SKM-1 (cell line): Measurements from ENCODE around the gene HAAO.

Experiments
- DNase-seq: peaks from one replicate; lab custom pipeline; 2025; ENCODE audit not compliant: unreplicated experiment; lab: John Stamatoyannopoulos, UW

Gene HAAO

DNA sequence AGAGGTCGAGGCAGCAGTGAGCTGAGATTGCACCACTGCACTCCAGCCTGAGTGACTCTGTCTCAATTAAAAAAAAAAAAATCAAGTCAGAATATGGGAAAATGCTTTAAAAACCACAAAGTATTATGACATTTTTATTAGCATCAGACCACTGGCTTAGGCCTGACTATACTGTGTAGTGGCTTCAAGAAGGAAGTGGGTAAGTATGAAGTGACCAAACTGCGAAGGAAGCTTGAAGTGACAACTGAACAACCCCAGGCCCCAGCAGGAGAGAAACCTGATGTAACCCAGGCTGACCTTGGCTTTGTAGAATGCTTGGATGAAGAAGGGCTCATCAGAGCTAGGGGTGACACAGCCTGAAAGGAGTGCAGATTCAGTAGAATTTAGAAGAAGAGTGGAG, 21.4 kb upstream of the HAAO start:
- DNase-seq = peak; percentile 27

GRCh38 chr2:42812899-42813479, 20.6 kb upstream of the HAAO start:
- no peak for DNase-seq

GRCh38 chr2:42810971-42811811, 18.8 kb upstream of the HAAO start:
- no peak for DNase-seq

- DNase-seq = peak; percentile 92
Measured at GRCh38 chr2:42810121-42810970, 18.0 kb upstream of the HAAO start.

DNA sequence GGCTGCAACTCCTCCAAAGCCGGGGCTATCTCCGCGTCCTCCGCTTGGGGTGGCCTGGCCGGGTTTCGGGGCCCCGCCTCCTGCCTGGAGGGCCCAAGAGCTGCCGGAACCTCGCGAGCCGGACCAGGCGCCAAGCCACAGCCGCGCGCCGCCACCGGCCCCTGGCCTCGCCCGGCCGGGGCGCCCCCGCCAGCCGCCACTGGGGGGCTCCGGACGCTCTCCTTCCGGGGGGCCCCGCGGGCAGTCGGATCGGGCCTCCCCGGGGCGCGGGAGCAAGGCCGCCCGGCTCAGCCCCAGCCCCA, 17.4 kb upstream of the HAAO start:
- peak; percentile 78 for DNase-seq

GRCh38 chr2:42809131-42809818, 16.9 kb upstream of the HAAO start:
- no peak for DNase-seq

GRCh38 chr2:42808301-42808700, 15.9 kb upstream of the HAAO start:
- no peak for DNase-seq

- DNase-seq = no peak
Measured at GRCh38 chr2:42806786-42807185, 14.4 kb upstream of the HAAO start.

- no peak for DNase-seq
Measured at GRCh38 chr2:42804891-42805290, 12.5 kb upstream of the HAAO start.

DNA sequence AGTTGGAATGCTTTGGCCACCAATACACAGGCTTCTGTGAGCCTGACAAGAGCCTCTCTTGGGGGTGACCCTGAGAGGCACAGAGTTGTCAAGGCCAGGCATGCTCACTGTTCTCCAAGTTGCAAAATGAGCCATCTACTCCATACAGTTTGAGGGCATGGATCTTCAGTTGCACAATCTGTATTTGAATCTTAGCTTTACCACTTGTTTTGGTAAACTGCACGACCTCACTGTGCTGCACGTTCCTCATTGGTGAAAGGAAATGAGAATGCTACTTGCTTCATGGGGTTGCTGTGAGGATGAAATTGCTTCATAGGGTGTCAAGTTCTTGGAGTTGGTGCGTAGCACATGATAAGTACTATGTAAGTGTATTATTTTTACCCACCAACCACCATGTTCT, 12.0 kb upstream of the HAAO start:
- peak; percentile 80 for DNase-seq

GRCh38 chr2:42802150-42802549, 9.8 kb upstream of the HAAO start:
- no peak for DNase-seq

DNA sequence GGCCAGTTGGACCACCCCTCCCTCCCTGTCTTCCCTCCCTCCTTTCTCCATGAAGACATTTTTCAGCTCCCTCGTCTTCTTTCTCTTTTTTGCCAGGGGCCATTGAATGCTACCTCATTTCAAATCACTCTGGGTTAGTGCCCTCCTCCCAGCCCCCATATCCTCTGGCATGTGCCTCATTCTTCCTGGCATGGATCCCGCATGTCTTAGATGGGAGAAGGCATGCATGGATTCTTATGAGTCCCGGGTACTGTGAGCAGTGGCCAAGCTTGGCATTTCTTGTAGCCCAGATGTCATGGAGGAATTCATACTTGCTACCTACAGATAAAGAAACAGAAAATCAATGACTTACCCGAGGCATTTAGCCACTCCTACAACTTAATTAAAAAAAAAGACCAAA, 9.0 kb upstream of the HAAO start:
- no peak for DNase-seq

DNA sequence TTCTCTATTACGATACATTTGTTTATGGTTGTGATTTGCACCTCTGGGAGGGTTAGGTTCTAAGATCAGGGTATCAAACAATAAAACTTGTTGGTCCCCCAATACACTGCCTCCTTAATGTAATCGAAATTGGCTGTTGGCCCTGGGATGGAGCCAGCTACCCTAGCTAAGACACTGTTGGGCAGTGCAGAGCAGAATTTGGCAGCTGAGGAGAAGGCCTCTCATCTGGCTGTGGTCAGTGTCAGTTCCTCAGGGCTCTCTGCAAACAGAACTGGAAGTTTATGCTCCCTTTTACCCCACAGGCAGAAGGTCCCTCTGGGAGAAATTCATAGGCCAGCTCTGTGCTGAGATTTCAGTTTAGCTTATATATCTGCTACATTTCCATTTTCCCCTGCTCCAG, 8.6 kb upstream of the HAAO start:
- no peak for DNase-seq

DNA sequence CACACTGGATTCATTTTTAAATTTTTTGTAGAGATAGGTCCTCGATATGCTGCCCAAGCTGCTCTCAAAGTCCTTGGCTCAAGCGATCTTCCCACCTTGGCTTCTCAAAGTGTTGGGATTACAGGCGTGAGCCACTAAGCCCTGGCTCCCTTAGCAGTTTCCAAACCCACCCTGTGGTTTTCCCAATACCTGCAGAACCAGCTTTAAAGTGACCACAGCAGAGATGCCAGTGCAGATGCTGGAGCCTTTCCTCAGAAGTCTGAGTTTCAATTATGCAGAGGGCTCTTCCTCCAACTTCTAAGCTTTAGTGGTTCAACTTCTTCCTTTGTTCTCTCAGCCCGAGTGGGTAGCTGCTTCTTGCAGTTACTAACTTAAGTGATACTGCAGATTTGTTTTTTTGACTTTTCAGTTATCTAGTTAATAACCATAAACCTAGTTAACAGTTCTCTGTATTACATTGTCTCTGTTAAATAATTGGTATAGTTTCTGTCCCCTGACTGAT, 8.1 kb upstream of the HAAO start:
- no peak for DNase-seq

- no peak for DNase-seq
Measured at GRCh38 chr2:42799881-42800280, 7.5 kb upstream of the HAAO start.

GRCh38 chr2:42797281-42797680, 4.9 kb upstream of the HAAO start:
- DNase-seq = no peak

DNA sequence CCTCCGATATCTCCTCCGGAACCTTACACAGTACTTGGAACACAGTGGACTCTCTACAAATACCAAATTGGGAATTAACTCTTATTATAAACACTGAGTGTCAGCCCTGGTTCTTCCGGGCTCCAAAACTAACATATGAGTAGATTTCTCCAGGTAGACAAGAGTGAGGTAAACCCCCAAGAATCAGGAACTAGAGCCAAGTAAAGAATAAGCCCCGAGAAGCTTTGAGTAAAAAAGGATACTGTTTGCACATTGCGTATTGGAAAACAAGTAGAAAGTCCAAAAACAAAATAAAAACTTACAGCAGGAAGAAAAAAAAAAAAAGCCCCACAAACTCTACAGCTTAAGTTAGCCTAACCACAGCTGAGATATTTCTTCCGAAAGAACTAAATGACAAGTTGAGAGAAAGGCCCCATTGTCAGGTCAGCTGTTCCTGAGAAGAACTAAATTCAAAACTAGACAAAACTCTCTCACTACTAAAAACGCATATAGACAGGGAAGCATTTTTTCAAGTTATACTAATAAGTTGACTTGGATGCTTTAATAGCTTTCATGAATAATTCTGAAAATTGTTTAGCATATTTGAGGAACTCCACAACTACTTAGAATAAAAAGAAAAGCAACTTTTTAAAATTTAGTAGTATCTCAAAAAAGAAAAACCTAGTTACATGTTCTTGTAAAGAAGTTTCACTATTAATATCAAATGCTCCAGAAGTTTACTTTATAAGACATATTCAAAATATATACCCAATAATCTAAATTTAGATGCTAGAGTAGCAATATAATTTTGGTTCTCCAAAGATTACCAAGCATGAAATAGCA, 4.3 kb upstream of the HAAO start:
- no peak for DNase-seq

GRCh38 chr2:42795841-42796301, 3.5 kb upstream of the HAAO start:
- no peak for DNase-seq

DNA sequence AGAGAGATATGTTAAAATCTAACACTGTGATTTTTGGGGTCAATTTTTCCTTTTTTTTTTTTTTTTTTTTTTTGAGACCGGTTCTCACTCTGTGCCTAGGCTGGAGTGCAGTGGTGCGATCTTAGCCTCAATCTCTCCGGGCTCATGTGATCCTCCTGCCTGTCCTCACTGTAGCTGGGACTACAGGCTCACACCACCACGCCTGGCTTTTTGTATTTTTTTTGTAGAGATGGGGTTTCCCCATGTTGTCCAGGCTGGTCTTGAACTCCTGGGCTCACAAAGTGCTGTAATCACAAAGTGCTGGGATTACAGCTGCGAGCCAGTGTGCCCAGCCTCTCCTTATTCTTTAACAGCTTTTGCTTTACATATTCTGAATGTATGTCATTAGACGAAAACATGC, 2.9 kb upstream of the HAAO start:
- no peak for DNase-seq

DNA sequence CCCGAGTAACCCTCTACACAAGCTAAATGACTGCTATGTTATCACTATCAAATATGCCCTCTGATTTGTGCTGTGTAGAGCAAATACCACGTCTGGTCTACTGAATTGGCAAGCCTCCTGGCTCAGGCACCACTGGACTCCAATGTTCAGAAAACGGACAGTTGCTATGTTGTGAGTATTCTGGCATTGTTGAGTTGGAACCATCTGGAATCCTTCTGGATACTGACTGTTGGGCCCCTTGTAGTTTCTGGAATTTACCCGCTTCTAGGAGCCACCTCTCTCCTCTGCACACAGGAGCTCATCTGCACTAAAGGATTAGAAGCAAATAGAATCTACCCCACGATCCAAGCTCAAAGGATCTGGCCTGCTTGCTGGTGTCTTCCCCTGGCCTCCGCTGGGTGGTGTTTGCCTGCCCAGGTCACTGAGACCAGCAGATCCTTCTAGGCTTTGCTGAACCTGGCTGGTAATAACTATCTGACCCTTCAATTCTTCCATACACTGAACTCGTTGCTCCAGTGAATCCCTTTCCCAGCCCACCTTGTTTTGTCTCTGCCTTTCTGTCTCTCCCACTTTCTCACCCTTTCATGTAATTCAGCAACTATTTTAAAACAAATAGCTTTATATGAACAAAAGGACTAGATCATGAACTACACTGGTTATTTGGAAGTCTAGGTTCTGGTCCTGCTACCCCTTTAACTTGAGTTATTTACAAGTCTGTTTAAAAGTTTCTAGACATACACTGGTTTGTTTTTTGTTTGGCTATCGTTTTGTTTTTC, 2.1 kb upstream of the HAAO start:
- DNase-seq = peak; percentile 47
